ENCODE results near the gene C6orf141.

- TF ChIP-seq CTCF (IDR thresholded peaks at IDR 0.05 in 4 of 5, conservative IDR thresholded peaks at IDR 0.05 in 1 of 5) (no peak), POLR2A (IDR thresholded peaks at IDR 0.05) (no peak)
Measured at GRCh38 chr6:49539102-49539501, 11.4 kb upstream of the C6orf141 start.

Data from gastrocnemius medialis (tissue), 4 donors.